Activated CD8-positive, alpha-beta memory T cell treated with anti-CD3 and anti-CD28 coated beads for 1 hour (primary cell): ENCODE results near the gene ZFYVE28.

Source experiments
- DNase-seq, 2 donors: peaks; one replicate each; pipeline ENCODE4 v3.0.0-alpha.2; 2020; ENCODE audit warnings: low read depth in 1 of 2; ENCODE audit errors: extremely low read depth in 1 of 2

The ZFYVE28 gene

GRCh38 chr4:2335729-2336101 is 82.7 kb downstream of the ZFYVE28 start:
- DNase-seq: no peak

GRCh38 chr4:2334826-2335728 is 83.4 kb downstream of the ZFYVE28 start:
- DNase-seq: no peak

- DNase-seq: no peak
Measured at GRCh38 chr4:2333916-2334644, 84.4 kb downstream of the ZFYVE28 start.

GRCh38 chr4:2333356-2333841 is 85.0 kb downstream of the ZFYVE28 start:
- no peak for DNase-seq

GRCh38 chr4:2332976-2333319 is 85.5 kb downstream of the ZFYVE28 start:
- DNase-seq: no peak

GRCh38 chr4:2332201-2332975 is 86.1 kb downstream of the ZFYVE28 start:
- DNase-seq: no peak

- DNase-seq: no peak
Measured at GRCh38 chr4:2331519-2332200, 86.8 kb downstream of the ZFYVE28 start.

GRCh38 chr4:2331043-2331420 is 87.4 kb downstream of the ZFYVE28 start:
- DNase-seq: no peak

GRCh38 chr4:2330091-2331042 is 88.1 kb downstream of the ZFYVE28 start:
- DNase-seq: no peak

GRCh38 chr4:2327579-2327978 is 90.9 kb downstream of the ZFYVE28 start:
- DNase-seq: no peak

GRCh38 chr4:2324891-2325290 is 93.6 kb downstream of the ZFYVE28 start:
- no peak for DNase-seq

- no peak for DNase-seq
Measured at GRCh38 chr4:2322841-2323240, 95.6 kb downstream of the ZFYVE28 start.

- no peak for DNase-seq
Measured at GRCh38 chr4:2322227-2322626, 96.2 kb downstream of the ZFYVE28 start.

- no peak for DNase-seq
Measured at GRCh38 chr4:2321279-2322196, 96.9 kb downstream of the ZFYVE28 start.

GRCh38 chr4:2320746-2321145 is 97.7 kb downstream of the ZFYVE28 start:
- DNase-seq: no peak

GRCh38 chr4:2320152-2320551 is 98.3 kb downstream of the ZFYVE28 start:
- DNase-seq: no peak

- no peak for DNase-seq
Measured at GRCh38 chr4:2318885-2319284, 99.6 kb downstream of the ZFYVE28 start.

GRCh38 chr4:2318476-2318875 is 100.0 kb downstream of the ZFYVE28 start:
- no peak for DNase-seq

GRCh38 chr4:2313366-2313765 is 105.1 kb downstream of the ZFYVE28 start:
- DNase-seq: no peak
